Astrocyte of the cerebellum (primary cell): ENCODE data around the gene KLHL17.

Experiments used
- DNase-seq: peaks from one replicate; pipeline ENCODE4 v3.0.0-alpha.2; 2011; ENCODE audit warnings: low read depth
- H3K4me3 ChIP-seq: 2 replicates; pipeline ENCODE4 v1.5.1; 2011; ENCODE audit warnings: mild to moderate bottlenecking, low read depth, low read length, moderate library complexity
- CTCF ChIP-seq: IDR thresholded peaks from 2 replicates; pipeline ENCODE4 v1.5.1; 2012; ENCODE audit warnings: low read length, low read depth, moderate library complexity, mild to moderate bottlenecking; ENCODE audit errors: missing control alignments
- in situ Hi-C: cut with HindIII; loops from 2 replicates; pipeline ENCODE4 v1.10.0; 2017; ENCODE audit warnings: low sequenced_read_pairs

KLHL17 gene

GRCh38 chr1:918353-918752 lies 42.0 kb upstream of the KLHL17 start:
- no peak for DNase-seq

GRCh38 chr1:918843-919242 lies 41.5 kb upstream of the KLHL17 start:
- in situ Hi-C loops, result no loop called here
- no peak for DNase-seq
- H3K4me3 ChIP-seq, result no peak overlapping the region
- TF ChIP-seq CTCF, result no peak

More at GRCh38 chr1:918353-918752, 42.0 kb upstream of the KLHL17 start:
- in situ Hi-C loops, result no loop called here
- no peak for TF ChIP-seq CTCF
- no peak overlapping the region for H3K4me3 ChIP-seq

- in situ Hi-C loops, result no loop called here
- no peak for DNase-seq
- TF ChIP-seq CTCF, result peak; percentile 12
- H3K4me3 ChIP-seq, result no peak overlapping the region
Observed at GRCh38 chr1:919271-919872, 41.0 kb upstream of the KLHL17 start.

DNA sequence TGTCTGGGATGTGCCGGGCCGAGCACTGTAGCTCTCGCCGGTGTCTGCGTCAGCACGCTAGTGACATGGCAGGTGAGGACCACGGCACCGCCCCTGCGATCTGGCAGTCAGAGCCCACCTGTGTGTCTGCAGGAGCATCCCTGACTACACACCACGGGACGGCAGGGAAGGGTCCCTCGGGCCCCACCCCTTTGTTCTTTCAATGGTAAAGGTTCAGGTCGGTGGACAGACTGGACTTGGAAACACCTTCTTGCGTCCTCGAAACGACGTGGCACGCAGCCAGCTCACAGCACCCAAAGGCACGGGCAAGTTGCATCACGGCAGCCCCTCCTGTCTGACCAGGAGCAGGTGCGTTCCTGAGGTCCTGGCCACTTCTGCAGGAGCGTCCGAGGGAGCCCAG lies 40.4 kb upstream of the KLHL17 start:
- no peak for TF ChIP-seq CTCF
- in situ Hi-C loops, result no loop called here

DNA sequence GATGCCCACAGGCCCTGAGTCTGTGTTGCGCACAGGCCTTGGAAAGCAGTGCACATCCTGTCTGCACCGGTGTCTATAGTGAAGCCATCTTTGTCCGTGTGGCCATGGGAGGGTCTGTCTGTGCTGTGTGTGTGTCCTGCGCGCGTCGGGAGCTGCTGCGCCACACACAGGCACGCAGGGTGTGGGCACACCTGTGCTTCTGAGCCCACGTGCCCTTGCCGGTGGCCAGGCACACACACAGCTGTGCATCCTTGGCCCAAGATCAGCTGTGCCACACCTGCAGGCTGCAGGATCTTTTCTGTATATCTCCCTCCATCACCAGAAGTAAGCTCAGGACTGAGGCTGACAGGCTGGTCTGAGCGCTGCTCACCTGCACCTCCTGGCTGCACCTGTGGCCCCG lies 39.9 kb upstream of the KLHL17 start:
- no peak overlapping the region for H3K4me3 ChIP-seq
- in situ Hi-C loops, result no loop called here
- no peak for TF ChIP-seq CTCF

More for the DNA sequence above, 40.4 kb upstream of the KLHL17 start:
- no peak overlapping the region for H3K4me3 ChIP-seq
- DNase-seq, result no peak

DNA sequence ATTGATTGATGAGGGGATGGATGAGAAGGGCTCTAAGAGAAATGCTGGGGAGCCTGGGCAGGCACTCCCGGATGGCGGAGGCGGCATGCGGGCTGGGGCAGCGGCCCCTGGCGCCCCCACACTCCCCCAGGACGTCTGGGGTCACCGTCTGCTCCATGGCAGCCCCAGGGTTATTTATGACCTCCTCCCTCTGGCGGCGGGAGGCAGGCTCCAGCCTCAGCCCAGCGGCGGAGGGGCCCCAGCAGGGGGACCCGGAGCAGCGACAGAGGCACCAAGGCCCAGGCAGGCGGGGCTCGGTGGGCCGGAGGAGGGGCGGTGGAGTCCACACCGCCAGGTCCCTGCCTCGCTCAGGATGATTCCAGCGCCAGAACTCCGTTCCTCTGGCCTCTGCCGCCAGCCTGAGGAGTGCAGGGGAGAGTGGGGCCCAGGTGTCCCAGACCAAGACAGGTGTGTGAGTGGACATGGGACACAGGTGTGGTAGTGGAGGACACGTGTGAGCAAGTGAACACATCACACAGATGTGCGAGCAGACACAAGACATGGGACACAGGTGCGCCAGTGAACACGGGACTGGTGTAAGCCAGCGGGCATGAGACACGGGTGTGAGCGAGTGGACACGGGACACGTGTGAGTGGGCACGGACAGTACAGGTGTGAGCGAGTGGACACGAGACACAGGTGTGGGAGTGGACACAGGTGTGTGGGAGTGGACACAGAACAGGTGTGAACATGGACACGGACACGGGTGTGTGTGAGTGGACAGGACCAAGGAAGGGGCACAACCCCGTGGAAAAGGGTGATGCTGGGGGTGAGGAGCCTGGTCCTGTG lies 39.2 kb upstream of the KLHL17 start:
- in situ Hi-C loops, result no loop called here
- TF ChIP-seq CTCF, result peak; percentile 55
- DNase-seq, result peak; percentile 29
- no peak overlapping the region for H3K4me3 ChIP-seq

More for the DNA sequence above, 39.9 kb upstream of the KLHL17 start:
- no peak for DNase-seq
